HCT116 (cell line): ENCODE data around the gene COBL. TPM values are rescaled to one million over a fixed set of nuclear protein-coding genes. Genes with fewer than 3 reads are reported as not detected.

Experiments used
- CBX3 ChIP-seq: IDR thresholded peaks from 2 replicates; pipeline ENCODE4 v1.6.1; 2012; ENCODE audit warnings: low read depth
- ELF1 ChIP-seq: IDR thresholded peaks from 2 replicates; pipeline ENCODE4 v1.6.1; 2012; ENCODE audit warnings: low read depth, borderline replicate concordance
- FOSL1 ChIP-seq: IDR thresholded peaks from 2 replicates; pipeline ENCODE4 v1.6.1; 2012; ENCODE audit warnings: low read depth
- SP1 ChIP-seq: IDR thresholded peaks from 2 replicates; pipeline ENCODE4 v1.6.1; 2012; ENCODE audit warnings: low read depth
- SRF ChIP-seq: IDR thresholded peaks from 2 replicates; pipeline ENCODE4 v1.6.1; 2012; ENCODE audit warnings: low read depth
- YY1 ChIP-seq: IDR thresholded peaks from 2 replicates; pipeline ENCODE4 v1.6.1; 2011; ENCODE audit warnings: low read length, low read depth, moderate library complexity, mild to moderate bottlenecking; ENCODE audit not compliant: insufficient replicate concordance; ENCODE audit errors: extremely low read depth
- total RNA-seq: library from RNA; stranded (reverse); gene quantifications from one replicate; pipeline ENCODE4 v1.2.1, GENCODE V29; 2021; ENCODE audit not compliant: unreplicated experiment
- TF ChIP-seq, protein P1 (sequence below): IDR thresholded peaks from 2 replicates; pipeline ENCODE4 v1.6.1; 2012
- TF ChIP-seq, protein P2 (sequence below), 3 experiments: fragments of 200-600 bp in 1 of 3; sonication (generic) in 1 of 3; IDR thresholded peaks in 2 of 3; conservative IDR thresholded peaks in 1 of 3; 2 replicates each; pipeline ENCODE4 v1.5.1; 2012 to 2017; ENCODE audit warnings: low read depth in 2 of 3, low read length in 2 of 3, antibody characterized with exemption in 1 of 3, borderline replicate concordance in 1 of 3, control low read depth in 1 of 3, mild to moderate bottlenecking in 1 of 3, mixed read lengths in 1 of 3, mixed run types in 1 of 3, moderate library complexity in 1 of 3; ENCODE audit not compliant: insufficient read depth in 1 of 3
- TF ChIP-seq, protein P3 (sequence below): IDR thresholded peaks from 2 replicates; pipeline ENCODE4 v1.6.1; 2011; ENCODE audit warnings: mild to moderate bottlenecking, low read length, moderate library complexity; ENCODE audit not compliant: insufficient replicate concordance; ENCODE audit errors: extremely low read depth
- TF ChIP-seq, protein P4 (sequence below): IDR thresholded peaks from 2 replicates; pipeline ENCODE4 v1.6.1; 2012

COBL gene
- total RNA-seq, 1 experiment from 2014 or later, result 19.3 TPM

DNA sequence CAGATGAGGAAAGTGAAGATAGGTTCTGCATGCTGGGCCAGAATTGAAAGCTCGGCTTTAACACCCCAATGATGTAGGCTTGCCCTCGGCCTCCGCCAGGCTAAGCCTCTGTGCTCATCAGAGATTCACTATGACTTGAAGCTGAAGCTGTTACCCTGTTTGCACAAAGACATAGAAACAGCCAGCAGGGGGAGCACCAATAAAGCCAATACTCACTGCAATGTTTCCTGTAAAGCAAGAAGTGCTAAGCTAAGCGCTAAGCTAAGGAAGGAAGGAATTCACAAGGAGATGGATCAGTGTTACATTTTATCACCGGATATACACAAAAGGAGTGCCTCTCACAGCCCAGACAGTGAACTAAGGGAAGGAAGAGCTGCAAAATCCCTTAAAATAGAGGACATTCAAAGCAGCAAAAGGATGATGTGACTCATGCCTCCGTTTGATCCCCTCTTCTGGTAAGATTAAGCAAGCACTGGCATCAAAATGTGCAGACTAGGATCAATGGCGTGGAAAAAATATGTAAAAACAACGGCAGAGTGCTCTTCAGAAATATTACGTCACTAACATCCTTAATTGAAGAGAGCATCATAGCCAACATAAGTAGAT lies 153.8 kb downstream of the COBL start (continued):
- TF ChIP-seq SP1 (no peak), SRF (no peak; the same call in 1 of the 2 replicates), CBX3 (no peak), ELF1 (no peak), FOSL1 (0 out of 2 replicates have a peak, but pooled peaks have one; percentile 12), YY1 (no peak)
- TF ChIP-seq, protein P1, sequence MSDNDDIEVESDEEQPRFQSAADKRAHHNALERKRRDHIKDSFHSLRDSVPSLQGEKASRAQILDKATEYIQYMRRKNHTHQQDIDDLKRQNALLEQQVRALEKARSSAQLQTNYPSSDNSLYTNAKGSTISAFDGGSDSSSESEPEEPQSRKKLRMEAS, result no peak
- TF ChIP-seq, protein P2, sequence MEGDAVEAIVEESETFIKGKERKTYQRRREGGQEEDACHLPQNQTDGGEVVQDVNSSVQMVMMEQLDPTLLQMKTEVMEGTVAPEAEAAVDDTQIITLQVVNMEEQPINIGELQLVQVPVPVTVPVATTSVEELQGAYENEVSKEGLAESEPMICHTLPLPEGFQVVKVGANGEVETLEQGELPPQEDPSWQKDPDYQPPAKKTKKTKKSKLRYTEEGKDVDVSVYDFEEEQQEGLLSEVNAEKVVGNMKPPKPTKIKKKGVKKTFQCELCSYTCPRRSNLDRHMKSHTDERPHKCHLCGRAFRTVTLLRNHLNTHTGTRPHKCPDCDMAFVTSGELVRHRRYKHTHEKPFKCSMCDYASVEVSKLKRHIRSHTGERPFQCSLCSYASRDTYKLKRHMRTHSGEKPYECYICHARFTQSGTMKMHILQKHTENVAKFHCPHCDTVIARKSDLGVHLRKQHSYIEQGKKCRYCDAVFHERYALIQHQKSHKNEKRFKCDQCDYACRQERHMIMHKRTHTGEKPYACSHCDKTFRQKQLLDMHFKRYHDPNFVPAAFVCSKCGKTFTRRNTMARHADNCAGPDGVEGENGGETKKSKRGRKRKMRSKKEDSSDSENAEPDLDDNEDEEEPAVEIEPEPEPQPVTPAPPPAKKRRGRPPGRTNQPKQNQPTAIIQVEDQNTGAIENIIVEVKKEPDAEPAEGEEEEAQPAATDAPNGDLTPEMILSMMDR (IDR thresholded peaks at IDR 0.05 in 2 of 3, conservative IDR thresholded peaks at IDR 0.05 in 1 of 3; ENCODE audit: borderline replicate concordance in 1 of 3, insufficient read depth in 1 of 3, low read depth in 2 of 3, low read length in 2 of 3), result peak; percentile 83 to 93 (median 93)
- TF ChIP-seq, protein P3, sequence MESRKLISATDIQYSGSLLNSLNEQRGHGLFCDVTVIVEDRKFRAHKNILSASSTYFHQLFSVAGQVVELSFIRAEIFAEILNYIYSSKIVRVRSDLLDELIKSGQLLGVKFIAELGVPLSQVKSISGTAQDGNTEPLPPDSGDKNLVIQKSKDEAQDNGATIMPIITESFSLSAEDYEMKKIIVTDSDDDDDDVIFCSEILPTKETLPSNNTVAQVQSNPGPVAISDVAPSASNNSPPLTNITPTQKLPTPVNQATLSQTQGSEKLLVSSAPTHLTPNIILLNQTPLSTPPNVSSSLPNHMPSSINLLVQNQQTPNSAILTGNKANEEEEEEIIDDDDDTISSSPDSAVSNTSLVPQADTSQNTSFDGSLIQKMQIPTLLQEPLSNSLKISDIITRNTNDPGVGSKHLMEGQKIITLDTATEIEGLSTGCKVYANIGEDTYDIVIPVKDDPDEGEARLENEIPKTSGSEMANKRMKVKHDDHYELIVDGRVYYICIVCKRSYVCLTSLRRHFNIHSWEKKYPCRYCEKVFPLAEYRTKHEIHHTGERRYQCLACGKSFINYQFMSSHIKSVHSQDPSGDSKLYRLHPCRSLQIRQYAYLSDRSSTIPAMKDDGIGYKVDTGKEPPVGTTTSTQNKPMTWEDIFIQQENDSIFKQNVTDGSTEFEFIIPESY, result no peak
- TF ChIP-seq, protein P4, sequence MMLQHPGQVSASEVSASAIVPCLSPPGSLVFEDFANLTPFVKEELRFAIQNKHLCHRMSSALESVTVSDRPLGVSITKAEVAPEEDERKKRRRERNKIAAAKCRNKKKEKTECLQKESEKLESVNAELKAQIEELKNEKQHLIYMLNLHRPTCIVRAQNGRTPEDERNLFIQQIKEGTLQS, result no peak
